B cell (primary cell): ENCODE measurements around the gene RCAN3. TPM values are rescaled to one million over a fixed set of nuclear protein-coding genes. Genes with fewer than 3 reads are reported as not detected.
A peak's percentile ranks its signal among the peaks of the same experiment; 100 is the strongest.

Experiments
- ATAC-seq: fragments of 200-7000 bp; cut with Tn5 transposase; one replicate; pipeline ENCODE4 v1.10.0; 2021; ENCODE audit warnings: low read depth, mild to moderate bottlenecking, moderate number of reproducible peaks, moderate library complexity
- CTCF ChIA-PET: fragments of 350-600 bp; sonication (Branson Sonifier 250); formaldehyde crosslinking; loops from one replicate; lab custom pipeline; 2021; ENCODE audit warnings: antibody characterized with exemption, inconsistent platforms; lab: Charles Lee
- POLR2A ChIA-PET: fragments of 350-600 bp; sonication (Branson Sonifier 250); formaldehyde crosslinking; loops from one replicate; lab custom pipeline; 2021; ENCODE audit warnings: antibody characterized with exemption; lab: Charles Lee
- DNase-seq: peaks from one replicate; pipeline ENCODE4 v3.0.0; 2013
- H2AFZ ChIP-seq: 2 replicates; pipeline ENCODE4 v1.6.1; 2012; ENCODE audit warnings: mild to moderate bottlenecking, low read depth, low read length; ENCODE audit not compliant: insufficient read depth, poor library complexity, severe bottlenecking
- H3K27ac ChIP-seq, 2 donors: 1 replicate in 1 of 2; 2 replicates in 1 of 2; pipeline ENCODE4 v1.5.1; 2012 to 2013; ENCODE audit warnings: low read length in 2 of 2, mild to moderate bottlenecking in 2 of 2, moderate library complexity in 1 of 2
- H3K27me3 ChIP-seq, 4 experiments: fragments of 200-600 bp in 1 of 4; sonication (generic) in 1 of 4; replicated peaks in 1 of 4; 1 replicate in 2 of 4; 2 replicates in 2 of 4; pipeline versions ENCODE4 v1.6.1 to v1.7.0; 2013 to 2016; ENCODE audit warnings: low read length in 3 of 4, mild to moderate bottlenecking in 2 of 4, mixed read lengths in 1 of 4, moderate library complexity in 1 of 4; ENCODE audit not compliant: insufficient read depth in 4 of 4, control insufficient read depth in 3 of 4; ENCODE audit errors: control extremely low read depth in 1 of 4
- H3K36me3 ChIP-seq, 2 experiments: replicated peaks in 1 of 2; 1 replicate in 1 of 2; 2 replicates in 1 of 2; pipeline versions ENCODE4 v1.6.1 to v1.7.1; 2013; ENCODE audit warnings: low read length in 1 of 2; ENCODE audit not compliant: insufficient read depth in 2 of 2, control insufficient read depth in 1 of 2; ENCODE audit errors: control extremely low read depth in 1 of 2, extremely low read depth in 1 of 2
- H3K4me1 ChIP-seq, 2 donors: fragments of 200-600 bp in 1 of 2; sonication (generic) in 1 of 2; 1 replicate in 1 of 2; 2 replicates in 1 of 2; pipeline versions ENCODE4 v1.5.1 to v1.6.1; 2013 to 2017; ENCODE audit warnings: low read length in 2 of 2; ENCODE audit not compliant: control insufficient read depth in 2 of 2, insufficient read depth in 2 of 2
- H3K4me2 ChIP-seq: replicated peaks from 2 replicates; pipeline ENCODE3; 2012; ENCODE audit warnings: mild to moderate bottlenecking, low read depth, low read length; ENCODE audit not compliant: poor library complexity, severe bottlenecking
- H3K4me3 ChIP-seq, 5 experiments: fragments of 200-600 bp in 1 of 5; sonication (generic) in 1 of 5; 1 replicate in 3 of 5; 2 replicates in 2 of 5; pipeline versions ENCODE4 v1.5.1 to v1.7.0; 2011 to 2016; ENCODE audit warnings: low read length in 4 of 5, mild to moderate bottlenecking in 4 of 5, low read depth in 2 of 5, control low read depth in 1 of 5, moderate library complexity in 1 of 5; ENCODE audit not compliant: insufficient read depth in 1 of 5; ENCODE audit errors: control extremely low read depth in 1 of 5, extremely low read depth in 1 of 5
- H3K79me2 ChIP-seq: fragments of 200-600 bp; sonication (generic); one replicate; pipeline ENCODE4 v1.6.0; 2016; ENCODE audit warnings: low read length; ENCODE audit not compliant: control insufficient read depth, insufficient read depth
- H3K9ac ChIP-seq: fragments of 200-600 bp; sonication (generic); 2 replicates; pipeline ENCODE4 v1.6.1; 2017; ENCODE audit warnings: mild to moderate bottlenecking, low read length, moderate library complexity
- H3K9me3 ChIP-seq, 3 donors: one replicate each; pipeline versions ENCODE4 v1.6.1 to v1.7.1; 2013; ENCODE audit warnings: low read length in 2 of 3; ENCODE audit not compliant: control insufficient read depth in 2 of 3, insufficient read depth in 1 of 3; ENCODE audit errors: control extremely low read depth in 1 of 3
- H4K20me1 ChIP-seq: 2 replicates; pipeline ENCODE4 v1.6.0; 2012; ENCODE audit warnings: mild to moderate bottlenecking, low read length; ENCODE audit not compliant: insufficient read depth, control insufficient read depth, poor library complexity, severe bottlenecking
- H3K27ac Mint-ChIP-seq: one replicate; pipeline ENCODE4 v1.8.0; 2021; ENCODE audit warnings: mixed read lengths
- H3K27me3 Mint-ChIP-seq: one replicate; pipeline ENCODE4 v1.8.0; 2021; ENCODE audit warnings: mixed read lengths
- H3K4me1 Mint-ChIP-seq: one replicate; pipeline ENCODE4 v1.8.0; 2021; ENCODE audit warnings: mixed read lengths
- H3K4me3 Mint-ChIP-seq: one replicate; pipeline ENCODE4 v1.8.0; 2021; ENCODE audit warnings: mixed read lengths
- H3K9me3 Mint-ChIP-seq: one replicate; pipeline ENCODE4 v1.8.0; 2022; ENCODE audit warnings: mixed read lengths; ENCODE audit not compliant: insufficient read depth
- CTCF ChIP-seq: fragments of 200-600 bp; IDR thresholded peaks from one replicate; pipeline ENCODE4 v1.8.0; 2022; ENCODE audit warnings: antibody characterized with exemption, mild to moderate bottlenecking
- EZH2 ChIP-seq: IDR thresholded peaks from 2 replicates; pipeline ENCODE4 v1.6.1; 2012; ENCODE audit warnings: borderline replicate concordance, low read depth, mild to moderate bottlenecking, moderate library complexity, low read length; ENCODE audit not compliant: insufficient read depth, poor library complexity, severe bottlenecking
- WGBS: methylation state at CpG from one replicate; pipeline ENCODE4 v1.1.5; 2013; ENCODE audit warnings: missing lambda C conversion rate; ENCODE audit not compliant: insufficient coverage; 5-methylcytosine and 5-hydroxymethylcytosine counted together
- intact Hi-C: fragments of 100-400 bp; cut with micrococcal nuclease; formaldehyde crosslinking; loops from one replicate; pipeline ENCODE4 v1.10.0; 2022
- polyA plus RNA-seq: library from polyadenylated mRNA; depleted of rRNA; stranded (reverse); fragments of >200 nt; gene quantifications from 2 replicates; pipeline ENCODE4 v1.2.3, GENCODE V29; 2012
- total RNA-seq, 2 donors: library from RNA; stranded (reverse); fragments of 120-200 nt in 1 of 2; gene quantifications; 1 replicate in 1 of 2; 2 replicates in 1 of 2; pipeline versions ENCODE4 v1.2.3 to v1.2.4, GENCODE V29; 2013 to 2022

RCAN3 gene
- total and polyA plus RNA-seq, 2 donors (not counting 1 experiment from before 2014, with no cell fraction given) = 19.3 to 37.3 TPM

- ChIA-PET POLR2A (no interaction called here), CTCF (interaction anchor here (1.3 to 4.5 kb wide), 2 partner anchors 15 to 157 kb away, joined by 3 to 19 read pairs; partner anchors contain the start of gene NIPAL3)
- TF ChIP-seq CTCF = no peak
- TF ChIP-seq EZH2 = no peak
- H3K9me3 ChIP-seq = no peaks in the 10 kb centered on the region
- H3K4me1 Mint-ChIP-seq = peaks cover 24% of the 10 kb centered on the region
- peak overlapping the region; percentile 66 for H3K4me2 ChIP-seq
- ATAC-seq = peak; percentile 73
- peak; percentile 24 for DNase-seq
- H3K9me3 Mint-ChIP-seq = no peaks in the 10 kb centered on the region
- intact Hi-C loops = no loop called here
- H4K20me1 ChIP-seq = no peaks in the 10 kb centered on the region
- WGBS = 17% methylated on average over 7 of the region's 9 CpGs
- peak overlapping the region; percentile 66 for H2AFZ ChIP-seq
- H3K79me2 ChIP-seq = no peaks in the 10 kb centered on the region
- peaks cover 7 to 23% of the 10 kb centered on the region in 2 donors for H3K4me1 ChIP-seq
- peak overlapping the region in 1 of 5 experiments; percentile 28 for H3K4me3 ChIP-seq
- H3K27ac ChIP-seq = no peak overlapping the region
- no peaks in the 10 kb centered on the region for H3K27me3 ChIP-seq
- peak overlapping the region; percentile 83 for H3K27ac Mint-ChIP-seq
- no peaks in the 10 kb centered on the region for H3K27me3 Mint-ChIP-seq
- peak overlapping the region; percentile 81 for H3K4me3 Mint-ChIP-seq
- H3K36me3 ChIP-seq = no peaks in the 10 kb centered on the region
- peak overlapping the region; percentile 48 for H3K9ac ChIP-seq
Observed at GRCh38 chr1:24572301-24572700, 69.7 kb downstream of the RCAN3 start.

- no peak overlapping the region for H3K4me3 ChIP-seq
- no peaks in the 10 kb centered on the region for H4K20me1 ChIP-seq
- H2AFZ ChIP-seq = no peak overlapping the region
- H3K27ac ChIP-seq = no peak overlapping the region
- no peak overlapping the region for H3K4me3 Mint-ChIP-seq
- H3K27ac Mint-ChIP-seq = no peak overlapping the region
- intact Hi-C loops = no loop called here
- 75% methylated on average over 10 of the region's 14 CpGs for WGBS
- TF ChIP-seq CTCF (no peak), EZH2 (no peak)
- no peak overlapping the region for H3K9ac ChIP-seq
- ATAC-seq (no peak), DNase-seq (no peak)
- no peaks in the 10 kb centered on the region for H3K27me3 ChIP-seq
- H3K36me3 ChIP-seq = no peaks in the 10 kb centered on the region
- no peaks in the 10 kb centered on the region for H3K9me3 Mint-ChIP-seq
- H3K4me2 ChIP-seq = no peak overlapping the region
- peaks cover 15% of the 10 kb centered on the region for H3K4me1 Mint-ChIP-seq
- no peaks in the 10 kb centered on the region for H3K27me3 Mint-ChIP-seq
- ChIA-PET POLR2A (interaction anchor here (0.6 kb wide), 1 partner anchor 13 kb away, joined by 4 read pairs; no protein-coding TSS in a partner anchor), CTCF (interaction anchor here (4.5 kb wide), 1 partner anchor 12 kb away, joined by 19 read pairs; no protein-coding TSS in a partner anchor)
- no peaks in the 10 kb centered on the region for H3K79me2 ChIP-seq
- peaks cover 5 to 16% of the 10 kb centered on the region in 2 donors for H3K4me1 ChIP-seq
- peaks cover 0 to 5% (median 0%) of the 10 kb centered on the region in 3 donors for H3K9me3 ChIP-seq
Observed at GRCh38 chr1:24575905-24576587, 73.4 kb downstream of the RCAN3 start.
